ENCODE measurements around the gene C1orf115. TPM values are rescaled to one million over a fixed set of nuclear protein-coding genes. Genes with fewer than 3 reads are reported as not detected.
A peak's percentile ranks its signal among the peaks of the same experiment; 100 is the strongest.

Gene C1orf115
- total and polyA plus RNA-seq, 4 donors = 13.3 to 19.0 (median 18.5) TPM

DNA sequence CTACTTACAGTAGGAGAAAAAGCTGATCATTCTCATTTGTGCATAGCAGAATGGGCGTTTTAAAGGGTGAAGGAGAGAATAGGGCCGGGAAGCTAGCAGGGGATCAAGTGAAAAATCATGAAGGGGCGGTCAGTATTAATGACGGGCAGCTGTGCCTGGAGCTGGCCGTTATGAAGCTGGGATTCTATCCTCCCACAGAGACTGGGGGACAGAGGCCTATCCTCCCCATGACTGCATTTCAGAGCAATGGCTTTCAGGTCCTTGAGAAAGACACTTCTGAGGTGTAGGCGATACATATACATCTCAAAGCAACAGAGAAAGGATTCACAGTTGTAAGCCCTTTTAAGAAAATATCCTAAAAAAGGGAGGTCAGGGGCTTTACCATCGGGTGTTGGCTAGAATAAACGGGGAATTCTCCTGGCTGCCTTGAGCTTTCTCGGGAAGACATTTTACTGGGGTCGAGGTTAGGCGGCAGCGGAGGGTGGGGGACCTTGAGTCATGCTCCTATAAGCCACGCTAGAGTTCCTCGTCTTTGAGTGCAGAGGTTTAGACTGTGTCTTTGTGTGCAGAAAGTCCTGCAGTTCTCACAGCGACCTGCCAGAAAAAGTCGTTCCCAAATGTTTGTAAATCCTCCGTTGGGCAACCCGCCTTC, 57.4 kb downstream of the C1orf115 start:
- H3K9ac ChIP-seq (ENCODE audit: insufficient read depth in 1 of 2, low read length in 2 of 2) = peak overlapping the region in 1 of 2 donors; percentile 89
- peaks cover 0 to 4% (median 0%) of the 10 kb centered on the region in 4 donors for H3K36me3 ChIP-seq (ENCODE audit: control insufficient read depth in 4 of 4, insufficient read depth in 4 of 4, low read length in 4 of 4)
- ATAC-seq (ENCODE audit: insufficient read depth, low FRiP score) (peak; percentile 2), DNase-seq (peak in 1 of 3 donors; percentile 42)
- H3K9me3 ChIP-seq (ENCODE audit: control insufficient read depth in 4 of 4, insufficient read depth in 3 of 4, low read length in 3 of 4) = peaks cover 0 to 2% (median 0%) of the 10 kb centered on the region in 4 donors
- H3K4me3 ChIP-seq = peak overlapping the region; percentile 82
- TF ChIP-seq, protein P1, sequence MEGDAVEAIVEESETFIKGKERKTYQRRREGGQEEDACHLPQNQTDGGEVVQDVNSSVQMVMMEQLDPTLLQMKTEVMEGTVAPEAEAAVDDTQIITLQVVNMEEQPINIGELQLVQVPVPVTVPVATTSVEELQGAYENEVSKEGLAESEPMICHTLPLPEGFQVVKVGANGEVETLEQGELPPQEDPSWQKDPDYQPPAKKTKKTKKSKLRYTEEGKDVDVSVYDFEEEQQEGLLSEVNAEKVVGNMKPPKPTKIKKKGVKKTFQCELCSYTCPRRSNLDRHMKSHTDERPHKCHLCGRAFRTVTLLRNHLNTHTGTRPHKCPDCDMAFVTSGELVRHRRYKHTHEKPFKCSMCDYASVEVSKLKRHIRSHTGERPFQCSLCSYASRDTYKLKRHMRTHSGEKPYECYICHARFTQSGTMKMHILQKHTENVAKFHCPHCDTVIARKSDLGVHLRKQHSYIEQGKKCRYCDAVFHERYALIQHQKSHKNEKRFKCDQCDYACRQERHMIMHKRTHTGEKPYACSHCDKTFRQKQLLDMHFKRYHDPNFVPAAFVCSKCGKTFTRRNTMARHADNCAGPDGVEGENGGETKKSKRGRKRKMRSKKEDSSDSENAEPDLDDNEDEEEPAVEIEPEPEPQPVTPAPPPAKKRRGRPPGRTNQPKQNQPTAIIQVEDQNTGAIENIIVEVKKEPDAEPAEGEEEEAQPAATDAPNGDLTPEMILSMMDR (IDR thresholded peaks at IDR 0.05; ENCODE audit: control extremely low read depth, extremely low read depth) = no peak
- 22 to 33% methylated on average over 18 of the region's 18 CpGs for WGBS, 2 donors
- H3K27me3 ChIP-seq (ENCODE audit: control insufficient read depth in 3 of 3, insufficient read depth in 3 of 3, low read length in 2 of 3) = no peaks in the 10 kb centered on the region
- H3K27ac ChIP-seq (ENCODE audit: low read depth in 1 of 2, low read length in 1 of 2) = peak overlapping the region; percentile 95
- H3K4me1 ChIP-seq (ENCODE audit: control insufficient read depth in 5 of 5, insufficient read depth in 5 of 5, low read length in 5 of 5) = peaks cover 4 to 54% (median 22%) of the 10 kb centered on the region in 5 donors

DNA sequence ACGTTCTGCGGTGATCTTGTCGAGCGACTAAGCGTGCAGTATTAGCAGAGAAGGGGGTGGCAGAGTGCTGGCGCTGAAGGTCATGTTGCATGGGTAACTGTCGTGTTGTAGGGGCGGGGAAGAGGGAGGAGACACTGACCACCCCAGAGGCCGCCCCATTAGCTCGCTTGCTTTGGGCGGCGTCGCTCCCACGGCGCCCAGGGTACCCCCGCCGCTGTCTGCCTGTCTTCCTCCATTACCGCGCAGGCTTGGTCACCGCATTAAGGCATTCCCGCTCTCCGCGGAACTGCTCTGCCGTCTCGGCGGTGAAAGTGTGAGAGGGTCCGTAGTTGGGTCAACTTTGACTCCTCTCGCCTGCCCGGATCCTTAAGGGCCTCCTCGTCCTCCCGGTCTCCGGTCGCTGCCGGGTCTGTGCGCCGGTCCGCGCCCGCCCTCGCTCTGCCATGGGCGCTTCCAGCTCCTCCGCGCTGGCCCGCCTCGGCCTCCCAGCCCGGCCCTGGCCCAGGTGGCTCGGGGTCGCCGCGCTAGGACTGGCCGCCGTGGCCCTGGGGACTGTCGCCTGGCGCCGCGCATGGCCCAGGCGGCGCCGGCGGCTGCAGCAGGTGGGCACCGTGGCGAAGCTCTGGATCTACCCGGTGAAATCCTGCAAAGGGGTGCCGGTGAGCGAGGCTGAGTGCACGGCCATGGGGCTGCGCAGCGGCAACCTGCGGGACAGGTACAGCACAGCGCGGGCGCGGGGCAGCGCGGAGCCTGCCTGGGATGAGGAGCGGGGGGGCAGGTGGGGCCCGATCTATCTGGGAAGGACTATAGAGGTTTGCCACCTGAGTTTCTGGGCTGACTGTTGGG, 58.1 kb downstream of the C1orf115 start, which contains the start of gene MTARC2:
Gene MTARC2, plus strand, starts transcription at position 234 of the 846 bp plus-strand sequence. Its CDS starts 210 bp downstream, at position 444.
- H3K27ac ChIP-seq (ENCODE audit: low read depth in 1 of 2, low read length in 1 of 2) = peak within 1 kb of the TSS; percentile 95
- peaks cover 0 to 4% (median under 1%) of the 10 kb centered on the region in 4 donors for H3K36me3 ChIP-seq (ENCODE audit: control insufficient read depth in 4 of 4, insufficient read depth in 4 of 4, low read length in 4 of 4)
- peak within 1 kb of the TSS; percentile 82 for H3K4me3 ChIP-seq
- H3K4me1 ChIP-seq (ENCODE audit: control insufficient read depth in 5 of 5, insufficient read depth in 5 of 5, low read length in 5 of 5) = peaks cover 7 to 57% (median 22%) of the 10 kb centered on the region in 5 donors
- ATAC-seq (ENCODE audit: insufficient read depth, low FRiP score) (peak; percentile 92), DNase-seq (peak; percentile 90 to 96 (median 94))
- H3K27me3 ChIP-seq (ENCODE audit: control insufficient read depth in 3 of 3, insufficient read depth in 3 of 3, low read length in 2 of 3) = no peaks in the 10 kb centered on the region
- peaks cover 0 to 3% (median 0%) of the 10 kb centered on the region in 4 donors for H3K9me3 ChIP-seq (ENCODE audit: control insufficient read depth in 4 of 4, insufficient read depth in 3 of 4, low read length in 3 of 4)
- TF ChIP-seq, protein P1 (IDR thresholded peaks at IDR 0.05; ENCODE audit: control extremely low read depth, extremely low read depth) = no peak
- peak within 1 kb of the TSS; percentile 55 to 89 for H3K9ac ChIP-seq (ENCODE audit: insufficient read depth in 1 of 2, low read length in 2 of 2)
- WGBS, 2 donors = 1 to 2% methylated on average over 71 to 77 of the region's 77 CpGs

Other genes with a start within 250 kb of the C1orf115 start
- gene MARK1, start 162.2 kb upstream of the C1orf115 start, total RNA-seq = 1 to 10 TPM; 4.7 to 6.5 TPM
- 1 to 10 TPM; 1.3 to 1.5 TPM for gene MARK1, start 162.2 kb upstream of the C1orf115 start, polyA plus RNA-seq
- gene MTARC2, start 58.0 kb downstream of the C1orf115 start, total RNA-seq = 10 to 100 TPM; 42.9 to 49.9 TPM
- 10 to 100 TPM; 21.4 to 36.1 TPM for gene MTARC2, start 58.0 kb downstream of the C1orf115 start, polyA plus RNA-seq
- gene MTARC1, start 96.5 kb downstream of the C1orf115 start, total RNA-seq = 10 to 100 TPM; 19.2 to 22.3 TPM
- gene MTARC1, start 96.5 kb downstream of the C1orf115 start, polyA plus RNA-seq = 10 to 100 TPM; 10.1 to 12.3 TPM
- gene HLX, start 189.1 kb downstream of the C1orf115 start, total RNA-seq = 10 to 100 TPM; 20.9 to 36.7 TPM
- gene HLX, start 189.1 kb downstream of the C1orf115 start, polyA plus RNA-seq = 10 to 100 TPM; 14.8 to 30.5 TPM

Data from lung (tissue), 12 donors.